ENCODE data around the gene CLCN3. TPM values are rescaled to one million over a fixed set of nuclear protein-coding genes. Genes with fewer than 3 reads are reported as not detected.

The CLCN3 gene
- total and polyA plus RNA-seq, 9 of the 15 experiments (the other 6 are each of a cell fraction or from before 2014, with no cell fraction given), result 12.7 to 60.6 (median 38.5) TPM

DNA sequence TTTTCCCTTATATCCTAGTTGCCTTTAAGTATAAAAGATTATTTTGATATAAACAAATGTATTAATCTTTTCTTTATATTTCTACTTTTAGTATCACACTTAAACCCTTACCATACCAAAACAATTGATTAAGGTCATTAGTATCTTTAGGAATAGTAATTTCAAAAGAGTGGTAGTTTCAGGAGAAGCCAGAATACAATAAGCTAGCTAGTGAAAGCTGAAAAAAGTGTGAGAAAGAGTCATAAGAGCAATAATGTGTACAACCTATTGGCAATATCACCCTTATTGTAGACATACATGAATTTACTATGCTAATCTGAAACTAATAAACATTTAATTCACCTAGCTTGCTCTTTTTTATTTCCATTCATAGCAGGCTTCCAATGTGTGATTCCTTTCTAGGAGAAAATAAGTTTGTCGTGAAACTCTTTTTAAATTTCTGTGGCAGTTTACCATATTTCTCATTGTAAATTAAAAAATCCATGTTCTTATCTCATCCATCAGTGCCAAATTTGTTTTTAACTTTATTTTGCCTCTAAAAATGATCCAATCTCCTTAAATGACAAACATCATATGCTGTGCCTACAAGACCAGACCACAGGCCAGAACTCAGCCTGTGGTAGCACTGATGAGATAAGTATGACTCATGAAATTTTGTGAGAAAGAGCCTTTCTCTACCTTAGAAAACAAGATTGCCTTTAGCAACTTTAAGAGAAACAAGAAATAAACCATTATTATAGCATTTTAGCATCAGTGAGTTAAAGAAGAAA is 16.1 kb upstream of the CLCN3 start (continued):
- TF ChIP-seq, protein P1, sequence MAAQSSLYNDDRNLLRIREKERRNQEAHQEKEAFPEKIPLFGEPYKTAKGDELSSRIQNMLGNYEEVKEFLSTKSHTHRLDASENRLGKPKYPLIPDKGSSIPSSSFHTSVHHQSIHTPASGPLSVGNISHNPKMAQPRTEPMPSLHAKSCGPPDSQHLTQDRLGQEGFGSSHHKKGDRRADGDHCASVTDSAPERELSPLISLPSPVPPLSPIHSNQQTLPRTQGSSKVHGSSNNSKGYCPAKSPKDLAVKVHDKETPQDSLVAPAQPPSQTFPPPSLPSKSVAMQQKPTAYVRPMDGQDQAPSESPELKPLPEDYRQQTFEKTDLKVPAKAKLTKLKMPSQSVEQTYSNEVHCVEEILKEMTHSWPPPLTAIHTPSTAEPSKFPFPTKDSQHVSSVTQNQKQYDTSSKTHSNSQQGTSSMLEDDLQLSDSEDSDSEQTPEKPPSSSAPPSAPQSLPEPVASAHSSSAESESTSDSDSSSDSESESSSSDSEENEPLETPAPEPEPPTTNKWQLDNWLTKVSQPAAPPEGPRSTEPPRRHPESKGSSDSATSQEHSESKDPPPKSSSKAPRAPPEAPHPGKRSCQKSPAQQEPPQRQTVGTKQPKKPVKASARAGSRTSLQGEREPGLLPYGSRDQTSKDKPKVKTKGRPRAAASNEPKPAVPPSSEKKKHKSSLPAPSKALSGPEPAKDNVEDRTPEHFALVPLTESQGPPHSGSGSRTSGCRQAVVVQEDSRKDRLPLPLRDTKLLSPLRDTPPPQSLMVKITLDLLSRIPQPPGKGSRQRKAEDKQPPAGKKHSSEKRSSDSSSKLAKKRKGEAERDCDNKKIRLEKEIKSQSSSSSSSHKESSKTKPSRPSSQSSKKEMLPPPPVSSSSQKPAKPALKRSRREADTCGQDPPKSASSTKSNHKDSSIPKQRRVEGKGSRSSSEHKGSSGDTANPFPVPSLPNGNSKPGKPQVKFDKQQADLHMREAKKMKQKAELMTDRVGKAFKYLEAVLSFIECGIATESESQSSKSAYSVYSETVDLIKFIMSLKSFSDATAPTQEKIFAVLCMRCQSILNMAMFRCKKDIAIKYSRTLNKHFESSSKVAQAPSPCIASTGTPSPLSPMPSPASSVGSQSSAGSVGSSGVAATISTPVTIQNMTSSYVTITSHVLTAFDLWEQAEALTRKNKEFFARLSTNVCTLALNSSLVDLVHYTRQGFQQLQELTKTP (IDR thresholded peaks at IDR 0.05; ENCODE audit: low read depth in 1 of 2, partially characterized antibody in 2 of 2), result no peak
- TF ChIP-seq, protein P2, sequence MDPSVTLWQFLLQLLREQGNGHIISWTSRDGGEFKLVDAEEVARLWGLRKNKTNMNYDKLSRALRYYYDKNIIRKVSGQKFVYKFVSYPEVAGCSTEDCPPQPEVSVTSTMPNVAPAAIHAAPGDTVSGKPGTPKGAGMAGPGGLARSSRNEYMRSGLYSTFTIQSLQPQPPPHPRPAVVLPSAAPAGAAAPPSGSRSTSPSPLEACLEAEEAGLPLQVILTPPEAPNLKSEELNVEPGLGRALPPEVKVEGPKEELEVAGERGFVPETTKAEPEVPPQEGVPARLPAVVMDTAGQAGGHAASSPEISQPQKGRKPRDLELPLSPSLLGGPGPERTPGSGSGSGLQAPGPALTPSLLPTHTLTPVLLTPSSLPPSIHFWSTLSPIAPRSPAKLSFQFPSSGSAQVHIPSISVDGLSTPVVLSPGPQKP (CRISPR knock-in tag; IDR thresholded peaks at IDR 0.05), result no peak
- no peak; the same call in 1 of the 2 replicates for TF ChIP-seq CTBP1 (IDR thresholded peaks at IDR 0.05; ENCODE audit: borderline replicate concordance)
- TF ChIP-seq, protein P3, sequence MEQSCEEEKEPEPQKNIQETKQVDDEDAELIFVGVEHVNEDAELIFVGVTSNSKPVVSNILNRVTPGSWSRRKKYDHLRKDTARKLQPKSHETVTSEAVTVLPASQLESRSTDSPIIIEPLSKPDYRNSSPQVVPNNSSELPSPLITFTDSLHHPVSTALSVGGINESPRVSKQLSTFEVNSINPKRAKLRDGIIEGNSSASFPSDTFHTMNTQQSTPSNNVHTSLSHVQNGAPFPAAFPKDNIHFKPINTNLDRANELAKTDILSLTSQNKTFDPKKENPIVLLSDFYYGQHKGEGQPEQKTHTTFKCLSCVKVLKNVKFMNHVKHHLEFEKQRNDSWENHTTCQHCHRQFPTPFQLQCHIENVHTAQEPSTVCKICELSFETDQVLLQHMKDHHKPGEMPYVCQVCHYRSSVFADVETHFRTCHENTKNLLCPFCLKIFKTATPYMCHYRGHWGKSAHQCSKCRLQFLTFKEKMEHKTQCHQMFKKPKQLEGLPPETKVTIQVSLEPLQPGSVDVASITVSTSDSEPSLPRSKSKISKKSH (CRISPR knock-in tag; IDR thresholded peaks at IDR 0.05), result no peak
- TF ChIP-seq, protein P4, sequence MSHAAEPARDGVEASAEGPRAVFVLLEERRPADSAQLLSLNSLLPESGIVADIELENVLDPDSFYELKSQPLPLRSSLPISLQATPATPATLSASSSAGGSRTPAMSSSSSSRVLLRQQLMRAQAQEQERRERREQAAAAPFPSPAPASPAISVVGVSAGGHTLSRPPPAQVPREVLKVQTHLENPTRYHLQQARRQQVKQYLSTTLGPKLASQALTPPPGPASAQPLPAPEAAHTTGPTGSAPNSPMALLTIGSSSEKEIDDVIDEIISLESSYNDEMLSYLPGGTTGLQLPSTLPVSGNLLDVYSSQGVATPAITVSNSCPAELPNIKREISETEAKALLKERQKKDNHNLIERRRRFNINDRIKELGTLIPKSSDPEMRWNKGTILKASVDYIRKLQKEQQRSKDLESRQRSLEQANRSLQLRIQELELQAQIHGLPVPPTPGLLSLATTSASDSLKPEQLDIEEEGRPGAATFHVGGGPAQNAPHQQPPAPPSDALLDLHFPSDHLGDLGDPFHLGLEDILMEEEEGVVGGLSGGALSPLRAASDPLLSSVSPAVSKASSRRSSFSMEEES (CRISPR knock-in tag; IDR thresholded peaks at IDR 0.05), result no peak
- no peak for TF ChIP-seq EHMT2 (IDR thresholded peaks at IDR 0.05)
- no peak for TF ChIP-seq ZNF165 (CRISPR knock-in tag; IDR thresholded peaks at IDR 0.05; ENCODE audit: borderline replicate concordance)
- no peak for TF ChIP-seq HDGF (IDR thresholded peaks at IDR 0.05)
- TF ChIP-seq, protein P5, sequence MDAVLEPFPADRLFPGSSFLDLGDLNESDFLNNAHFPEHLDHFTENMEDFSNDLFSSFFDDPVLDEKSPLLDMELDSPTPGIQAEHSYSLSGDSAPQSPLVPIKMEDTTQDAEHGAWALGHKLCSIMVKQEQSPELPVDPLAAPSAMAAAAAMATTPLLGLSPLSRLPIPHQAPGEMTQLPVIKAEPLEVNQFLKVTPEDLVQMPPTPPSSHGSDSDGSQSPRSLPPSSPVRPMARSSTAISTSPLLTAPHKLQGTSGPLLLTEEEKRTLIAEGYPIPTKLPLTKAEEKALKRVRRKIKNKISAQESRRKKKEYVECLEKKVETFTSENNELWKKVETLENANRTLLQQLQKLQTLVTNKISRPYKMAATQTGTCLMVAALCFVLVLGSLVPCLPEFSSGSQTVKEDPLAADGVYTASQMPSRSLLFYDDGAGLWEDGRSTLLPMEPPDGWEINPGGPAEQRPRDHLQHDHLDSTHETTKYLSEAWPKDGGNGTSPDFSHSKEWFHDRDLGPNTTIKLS (IDR thresholded peaks at IDR 0.05; ENCODE audit: borderline replicate concordance, low read depth), result no peak
- TF ChIP-seq SMARCA4 (IDR thresholded peaks at IDR 0.05), result peak; percentile 95
- no peak for TF ChIP-seq FOXK1 (CRISPR knock-in tag; IDR thresholded peaks at IDR 0.05; ENCODE audit: borderline replicate concordance)
- TF ChIP-seq, protein P6, sequence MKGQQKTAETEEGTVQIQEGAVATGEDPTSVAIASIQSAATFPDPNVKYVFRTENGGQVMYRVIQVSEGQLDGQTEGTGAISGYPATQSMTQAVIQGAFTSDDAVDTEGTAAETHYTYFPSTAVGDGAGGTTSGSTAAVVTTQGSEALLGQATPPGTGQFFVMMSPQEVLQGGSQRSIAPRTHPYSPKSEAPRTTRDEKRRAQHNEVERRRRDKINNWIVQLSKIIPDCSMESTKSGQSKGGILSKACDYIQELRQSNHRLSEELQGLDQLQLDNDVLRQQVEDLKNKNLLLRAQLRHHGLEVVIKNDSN (CRISPR knock-in tag; IDR thresholded peaks at IDR 0.05), result no peak
- TF ChIP-seq, protein P7, sequence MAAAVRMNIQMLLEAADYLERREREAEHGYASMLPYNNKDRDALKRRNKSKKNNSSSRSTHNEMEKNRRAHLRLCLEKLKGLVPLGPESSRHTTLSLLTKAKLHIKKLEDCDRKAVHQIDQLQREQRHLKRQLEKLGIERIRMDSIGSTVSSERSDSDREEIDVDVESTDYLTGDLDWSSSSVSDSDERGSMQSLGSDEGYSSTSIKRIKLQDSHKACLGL (CRISPR knock-in tag; IDR thresholded peaks at IDR 0.05; ENCODE audit: borderline replicate concordance, poor library complexity, severe bottlenecking), result no peak
- no peak for TF ChIP-seq HNRNPLL (IDR thresholded peaks at IDR 0.05; ENCODE audit: low read depth, low read length, poor library complexity, severe bottlenecking)
- TF ChIP-seq U2AF2 (optimal IDR thresholded peaks at IDR 0.05; ENCODE audit: low read depth, low read length), result no peak

All from K562 (cell line).